ENCODE measurements around the gene IL7R. TPM values are rescaled to one million over a fixed set of nuclear protein-coding genes. Genes with fewer than 3 reads are reported as not detected.

Gene IL7R
- total RNA-seq, 1 experiment from 2014 or later: not detected

DNA sequence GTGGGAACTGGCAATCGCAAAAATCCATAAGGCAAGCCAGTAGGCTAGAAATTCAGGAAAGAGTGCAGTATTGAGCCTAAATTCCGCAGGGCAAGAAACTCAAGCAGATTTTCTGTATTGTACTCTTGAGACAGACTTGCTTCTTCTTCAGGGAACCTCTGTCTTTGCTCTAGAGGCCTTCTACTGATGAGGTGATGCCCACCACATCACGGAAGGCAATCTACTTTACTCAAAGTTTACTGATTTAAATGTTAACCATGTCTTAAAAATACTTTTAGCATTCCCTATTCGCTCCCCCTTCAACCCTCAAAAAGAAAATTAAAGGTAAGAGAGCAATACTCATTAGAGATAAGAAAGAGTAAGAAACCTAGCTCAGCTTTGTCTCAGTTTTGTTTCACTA, 11.3 kb downstream of the IL7R start:
- no peak for TF ChIP-seq CTCF (IDR thresholded peaks at IDR 0.05; ENCODE audit: insufficient read depth in 1 of 2, low read depth in 1 of 2, low read length in 1 of 2, severe bottlenecking in 1 of 2, unreplicated experiment in 1 of 2)
- H3K9me3 Mint-ChIP-seq (ENCODE audit: unreplicated experiment): peaks cover 10% of the 10 kb centered on the region
- no peak overlapping the region for H3K27ac Mint-ChIP-seq (ENCODE audit: unreplicated experiment)
- no peaks in the 10 kb centered on the region for H3K36me3 ChIP-seq (ENCODE audit: control insufficient read depth, insufficient read depth, low read length)
- no peaks in the 10 kb centered on the region; the same call in 1 of the 2 replicates for H3K27me3 ChIP-seq (replicated peaks; ENCODE audit: control insufficient read depth, insufficient read depth, low read length)
- CTCF ChIA-PET: no interaction called here
- H3K4me3 ChIP-seq (ENCODE audit: low read depth, low read length): no peak overlapping the region
- no peaks in the 10 kb centered on the region for H3K9me3 ChIP-seq
- POLR2A ChIA-PET: no interaction called here
- BruUV-seq (replicated peaks): no TSS peak
- H3K4me1 Mint-ChIP-seq (ENCODE audit: low read depth, unreplicated experiment): no peaks in the 10 kb centered on the region
- H3K4me3 Mint-ChIP-seq (ENCODE audit: unreplicated experiment): no peak overlapping the region
- no peaks in the 10 kb centered on the region for H3K36me3 Mint-ChIP-seq (ENCODE audit: insufficient read depth, unreplicated experiment)
- no peaks in the 10 kb centered on the region for H3K4me1 ChIP-seq
- DNase-seq: no peak
- intact Hi-C loops (cut with micrococcal nuclease; ENCODE audit: unreplicated experiment): no loop called here
- peaks cover 8% of the 10 kb centered on the region for H3K27me3 Mint-ChIP-seq (ENCODE audit: insufficient read depth, unreplicated experiment)

DNA sequence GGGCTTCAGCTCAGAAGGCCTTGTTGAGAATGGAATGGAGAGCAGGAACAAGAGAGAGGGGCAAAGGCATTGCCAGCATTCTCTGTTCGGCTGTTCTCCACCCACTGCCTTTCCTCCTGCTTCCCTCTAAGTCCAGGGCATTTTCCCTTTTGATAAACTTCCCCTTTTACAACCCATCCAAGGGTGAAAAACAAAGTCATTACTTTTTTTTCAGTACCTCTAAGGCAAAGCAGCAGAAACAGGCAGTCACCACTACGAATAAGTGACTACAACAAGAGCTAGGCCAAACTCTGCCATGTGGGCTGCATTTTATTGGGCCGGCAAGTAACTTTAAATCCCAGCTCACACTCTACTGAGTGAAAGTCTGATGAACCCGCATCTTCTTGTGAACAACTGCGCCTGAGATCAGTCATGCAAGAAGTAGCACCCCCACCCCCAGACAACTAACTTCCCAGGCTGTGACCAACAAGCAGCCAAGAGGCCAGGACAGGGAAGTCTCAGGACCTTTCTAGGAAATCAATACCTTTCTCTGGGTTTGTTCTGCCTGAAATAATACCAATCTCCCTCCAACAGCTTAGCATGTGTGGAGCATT, 13.1 kb downstream of the IL7R start:
- DNase-seq: no peak
- BruUV-seq (replicated peaks): no TSS peak
- ChIA-PET CTCF (no interaction called here), POLR2A (no interaction called here)
- Histone ChIP-seq H3K9me3 (no peaks in the 10 kb centered on the region), H3K4me1 (no peaks in the 10 kb centered on the region), H3K27me3 (replicated peaks; ENCODE audit: control insufficient read depth, insufficient read depth, low read length) (no peaks in the 10 kb centered on the region; the same call in 1 of the 2 replicates), H3K4me3 (ENCODE audit: low read depth, low read length) (no peak overlapping the region), H3K36me3 (ENCODE audit: control insufficient read depth, insufficient read depth, low read length) (no peaks in the 10 kb centered on the region)
- Mint-ChIP-seq H3K36me3 (ENCODE audit: insufficient read depth, unreplicated experiment) (no peaks in the 10 kb centered on the region), H3K4me3 (ENCODE audit: unreplicated experiment) (no peak overlapping the region), H3K27ac (ENCODE audit: unreplicated experiment) (no peak overlapping the region), H3K4me1 (ENCODE audit: low read depth, unreplicated experiment) (no peaks in the 10 kb centered on the region), H3K27me3 (ENCODE audit: insufficient read depth, unreplicated experiment) (peaks cover 8% of the 10 kb centered on the region), H3K9me3 (ENCODE audit: unreplicated experiment) (peaks cover 7% of the 10 kb centered on the region)
- intact Hi-C loops (cut with micrococcal nuclease; ENCODE audit: unreplicated experiment): no loop called here
- TF ChIP-seq CTCF (IDR thresholded peaks at IDR 0.05; ENCODE audit: insufficient read depth in 1 of 2, low read depth in 1 of 2, low read length in 1 of 2, severe bottlenecking in 1 of 2, unreplicated experiment in 1 of 2): no peak

DNA sequence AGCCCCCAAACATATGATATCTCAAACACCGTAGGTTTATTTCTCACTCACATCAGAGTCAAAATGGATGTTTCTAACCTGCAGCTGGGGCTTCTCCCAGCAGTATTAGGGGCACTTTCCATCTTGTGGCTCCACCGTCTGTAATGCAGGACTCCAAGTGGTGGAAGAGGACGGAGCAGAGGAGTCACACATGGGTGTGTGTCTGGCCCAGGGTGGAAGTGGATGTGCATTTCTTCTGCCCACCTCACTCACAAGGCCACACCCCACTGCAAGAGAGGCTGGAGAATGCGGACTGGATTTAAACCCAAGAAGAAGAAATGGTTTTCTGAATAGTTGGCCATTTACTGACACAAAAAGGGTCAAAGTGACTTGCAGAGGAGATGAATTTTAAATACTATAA, 13.9 kb downstream of the IL7R start:
- Histone ChIP-seq H3K27me3 (replicated peaks; ENCODE audit: control insufficient read depth, insufficient read depth, low read length) (no peaks in the 10 kb centered on the region; the same call in 1 of the 2 replicates), H3K36me3 (ENCODE audit: control insufficient read depth, insufficient read depth, low read length) (no peaks in the 10 kb centered on the region), H3K4me1 (no peaks in the 10 kb centered on the region), H3K9me3 (no peaks in the 10 kb centered on the region), H3K4me3 (ENCODE audit: low read depth, low read length) (no peak overlapping the region)
- Mint-ChIP-seq H3K27me3 (ENCODE audit: insufficient read depth, unreplicated experiment) (peaks cover 8% of the 10 kb centered on the region), H3K9me3 (ENCODE audit: unreplicated experiment) (no peaks in the 10 kb centered on the region), H3K36me3 (ENCODE audit: insufficient read depth, unreplicated experiment) (no peaks in the 10 kb centered on the region), H3K4me1 (ENCODE audit: low read depth, unreplicated experiment) (no peaks in the 10 kb centered on the region), H3K27ac (ENCODE audit: unreplicated experiment) (no peak overlapping the region), H3K4me3 (ENCODE audit: unreplicated experiment) (no peak overlapping the region)
- DNase-seq: no peak
- intact Hi-C loops (cut with micrococcal nuclease; ENCODE audit: unreplicated experiment): no loop called here
- BruUV-seq (replicated peaks): no TSS peak
- ChIA-PET POLR2A (no interaction called here), CTCF (no interaction called here)
- TF ChIP-seq CTCF (IDR thresholded peaks at IDR 0.05; ENCODE audit: insufficient read depth in 1 of 2, low read depth in 1 of 2, low read length in 1 of 2, severe bottlenecking in 1 of 2, unreplicated experiment in 1 of 2): no peak

All from Caco-2 (cell line).